Suppressor macrophage (primary cell): ENCODE data around the gene CFAP53.

Experiments used
- DNase-seq, 4 experiments: peaks; one replicate each; pipeline ENCODE4 v3.0.0-alpha.2; 2020 to 2022

Gene CFAP53

DNA sequence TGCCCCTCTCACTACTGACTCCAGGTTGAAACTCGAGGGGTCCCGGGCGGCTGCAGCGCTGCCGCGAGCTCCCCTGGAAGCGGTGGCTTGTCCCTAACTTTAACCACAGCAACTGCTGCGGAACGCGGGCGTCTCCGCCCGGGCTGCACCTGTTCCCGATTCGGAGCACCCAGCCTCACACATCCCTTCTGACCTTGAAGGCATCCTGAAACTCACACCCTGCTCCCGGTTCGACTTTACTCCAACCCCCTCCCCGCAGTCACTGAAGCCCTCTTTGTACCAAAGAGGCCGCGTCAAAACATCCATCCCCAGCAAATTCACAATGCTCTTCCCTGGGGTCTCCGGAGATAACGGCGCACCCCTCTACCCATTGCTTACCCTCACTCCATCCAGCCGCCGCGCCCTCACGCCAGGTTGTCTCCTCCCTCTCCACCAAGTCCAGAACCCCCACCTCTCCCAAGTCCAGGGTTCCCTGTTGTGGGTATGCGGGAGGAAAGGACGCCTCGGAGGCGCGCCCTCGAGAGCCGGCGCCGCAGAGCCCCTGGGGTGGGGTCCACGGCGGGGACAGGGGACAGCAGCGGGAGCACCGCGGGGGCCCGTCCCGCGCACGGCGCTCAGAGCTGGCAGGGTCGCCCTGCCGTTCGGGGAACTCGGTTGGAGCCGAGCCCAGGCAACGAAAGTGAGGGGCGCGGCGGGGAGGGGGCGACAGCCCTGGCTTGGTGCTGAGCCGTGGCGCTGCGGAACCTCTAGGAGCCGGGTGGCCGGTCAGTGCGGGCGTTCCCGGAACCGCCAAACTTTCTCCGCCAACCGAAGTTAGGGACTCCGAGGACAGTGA is 72.3 kb downstream of the CFAP53 start:
- no peak for DNase-seq

- DNase-seq = no peak
These were observed 73.1 kb downstream of the CFAP53 start for GRCh38 chr18:50192995-50193795.

- no peak for DNase-seq
These were observed 75.4 kb downstream of the CFAP53 start for GRCh38 chr18:50190926-50191325.

- DNase-seq = no peak
These were observed 76.1 kb downstream of the CFAP53 start for GRCh38 chr18:50190236-50190635.

DNA sequence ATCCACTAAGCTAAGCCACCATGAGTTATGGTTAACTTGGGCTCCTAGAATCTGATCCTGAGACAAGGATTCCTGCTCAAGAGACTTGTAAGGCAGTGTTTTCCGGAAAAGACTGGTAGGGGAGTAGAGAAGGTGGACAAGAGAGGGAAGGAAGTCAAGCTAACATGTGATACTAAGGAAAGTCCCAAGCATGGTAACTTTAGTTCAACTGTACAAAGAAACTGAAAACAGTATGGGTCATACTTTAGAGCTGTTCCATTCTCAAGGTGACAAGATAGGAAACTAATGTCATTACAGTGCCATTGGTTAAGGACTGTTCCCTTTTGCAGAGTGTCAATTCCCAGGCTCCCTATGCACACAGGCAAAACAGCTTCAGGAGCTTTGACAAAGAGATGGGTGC is 77.1 kb downstream of the CFAP53 start:
- no peak for DNase-seq

GRCh38 chr18:50188652-50189051 is 77.6 kb downstream of the CFAP53 start:
- DNase-seq = no peak

DNA sequence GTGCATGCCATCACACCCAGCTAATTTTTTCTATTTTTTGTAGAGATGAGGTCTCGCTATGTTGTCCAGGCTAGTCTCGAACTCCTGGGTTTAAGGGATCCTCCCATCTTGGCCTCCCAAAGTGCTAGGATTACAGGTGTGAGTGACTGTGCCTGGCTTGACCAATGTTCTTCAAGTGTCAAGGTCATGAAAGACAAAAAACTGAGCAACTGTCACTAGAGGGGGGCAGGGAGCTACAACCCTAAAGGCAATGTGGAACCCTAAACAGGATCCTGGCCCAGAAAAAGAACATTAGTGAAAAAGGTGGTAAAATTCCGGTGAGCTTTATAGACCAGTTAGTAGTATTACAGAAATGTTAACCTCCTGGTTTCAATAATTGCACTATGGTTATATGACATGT is 78.6 kb downstream of the CFAP53 start:
- no peak for DNase-seq

DNA sequence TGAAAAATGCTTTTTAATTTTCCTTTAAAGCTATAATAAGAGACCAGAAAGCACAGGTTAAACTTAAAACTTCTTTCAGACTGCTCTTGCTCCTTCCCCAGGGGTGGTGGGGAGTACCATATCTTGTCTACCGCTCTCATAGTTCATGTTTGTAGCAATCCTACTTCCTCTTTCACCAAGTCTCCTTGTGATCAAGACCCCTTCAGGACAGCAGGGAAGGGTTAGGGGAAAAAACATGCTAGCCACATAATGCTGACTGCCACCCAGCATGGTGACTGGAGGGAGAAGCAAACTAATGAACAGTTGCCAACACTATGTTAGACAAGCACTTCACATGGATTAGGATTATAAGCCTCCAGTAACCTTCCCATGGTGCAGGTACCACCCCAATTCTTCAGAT is 79.9 kb downstream of the CFAP53 start:
- DNase-seq = no peak

DNA sequence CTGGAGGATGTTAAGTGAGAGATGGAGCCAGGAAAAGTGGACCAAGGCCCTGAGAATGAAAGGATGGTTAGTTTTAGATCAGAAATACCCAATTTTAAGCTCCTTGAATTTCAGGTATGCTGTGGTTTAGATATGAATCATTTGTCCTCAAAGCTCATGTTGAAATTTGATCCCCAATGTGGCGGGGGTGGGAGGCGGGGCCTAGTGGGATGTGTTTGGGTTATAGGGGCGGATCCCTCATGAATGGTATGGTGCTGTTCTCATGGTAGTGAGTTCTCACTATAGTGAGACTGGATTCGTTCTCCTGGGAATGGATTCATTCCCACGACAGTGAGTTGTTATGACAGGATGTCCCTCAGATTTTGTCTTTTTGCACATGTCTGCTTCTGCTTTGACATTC is 82.7 kb downstream of the CFAP53 start:
- no peak for DNase-seq

DNA sequence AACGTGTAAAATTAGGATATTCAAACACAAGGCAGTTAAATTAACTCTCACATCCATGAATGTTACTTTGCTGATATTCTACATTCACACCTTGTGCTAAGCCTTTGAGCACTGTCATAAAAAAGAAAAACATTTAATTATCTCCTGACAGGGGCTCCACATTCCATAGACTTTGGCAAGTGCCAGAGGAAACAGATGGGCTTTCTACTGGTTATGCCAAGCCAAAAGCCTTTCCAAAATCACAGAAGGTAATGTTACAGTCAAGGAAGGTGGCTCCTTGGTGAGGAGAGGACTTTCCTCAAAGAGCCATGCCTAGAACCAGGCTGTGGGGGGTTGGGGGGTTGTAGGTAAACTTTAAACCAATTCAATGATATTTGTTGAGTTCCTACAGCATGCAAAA is 83.8 kb downstream of the CFAP53 start:
- no peak for DNase-seq

DNA sequence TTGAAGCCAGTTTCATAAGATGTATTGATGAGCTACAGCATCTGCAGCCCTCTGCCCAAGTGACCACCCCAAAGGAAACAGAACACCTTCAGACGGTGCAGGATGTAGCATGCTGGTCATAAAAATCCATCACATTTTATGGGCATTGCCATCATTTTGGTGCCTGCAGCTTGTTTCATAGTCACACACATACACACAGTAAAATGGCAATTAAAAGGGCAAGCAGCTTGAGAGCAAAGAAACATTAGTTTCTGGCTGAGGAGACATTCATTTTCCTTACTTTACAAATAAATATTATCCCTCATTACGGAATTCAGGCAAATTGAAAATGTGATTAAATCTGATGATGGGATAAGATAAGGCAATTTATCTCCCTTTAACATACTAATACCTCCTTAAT is 84.7 kb downstream of the CFAP53 start:
- DNase-seq = no peak

DNA sequence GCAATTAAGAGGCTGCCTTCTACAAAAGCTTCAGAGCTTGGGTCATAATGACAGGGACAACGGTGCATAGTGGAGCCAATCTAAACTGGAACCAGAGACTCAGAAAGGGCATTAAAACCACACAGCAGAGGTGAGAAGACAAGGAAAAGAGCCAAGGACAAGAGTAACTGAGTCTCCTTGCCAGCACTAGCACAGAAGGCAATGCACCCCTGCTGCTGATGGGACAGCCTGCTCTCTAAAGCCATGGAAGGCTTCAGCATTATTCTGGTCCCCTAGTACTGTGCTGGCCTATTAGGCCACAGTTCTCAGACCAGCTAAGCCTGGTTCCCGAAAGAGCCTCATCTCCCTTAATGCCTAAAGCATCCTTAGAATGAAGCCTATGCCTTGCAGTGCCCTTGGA is 86.8 kb downstream of the CFAP53 start:
- no peak for DNase-seq

DNA sequence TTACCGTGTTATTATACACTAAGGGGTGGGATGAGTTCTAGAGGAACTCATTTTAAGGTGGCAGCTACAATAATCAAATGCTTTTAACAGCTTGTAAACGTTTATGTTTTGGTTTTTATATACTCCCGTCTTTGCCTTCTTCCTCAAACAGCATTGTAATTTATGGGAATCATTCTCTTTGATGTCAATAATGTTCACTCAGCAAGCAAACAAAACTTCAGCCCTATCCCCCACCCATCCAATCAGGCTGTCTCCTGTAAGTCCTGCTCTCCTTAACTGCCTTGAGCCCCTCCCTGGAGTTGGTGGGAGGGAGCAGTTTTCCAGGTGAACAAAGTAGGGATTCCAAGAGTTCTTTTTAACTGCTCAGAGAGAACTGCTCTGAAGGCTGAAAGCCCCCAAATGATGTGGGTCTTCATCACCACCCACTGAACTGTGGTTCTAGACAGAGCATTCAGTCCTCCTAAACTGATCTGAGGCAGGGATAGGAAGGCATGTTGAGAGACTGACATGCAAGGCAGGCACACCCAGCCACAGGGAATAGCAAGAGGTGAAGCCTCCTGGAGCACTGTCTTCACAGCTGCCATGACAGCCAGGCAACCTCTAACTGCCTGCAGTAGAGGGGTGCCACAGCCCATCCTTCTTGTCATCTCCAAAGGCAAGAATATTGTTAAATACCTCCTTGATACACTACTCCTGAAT is 88.9 kb downstream of the CFAP53 start:
- DNase-seq = no peak
